H9 (cell line): ENCODE results near the gene PLA2G4C. TPM values are rescaled to one million over a fixed set of nuclear protein-coding genes. Genes with fewer than 3 reads are reported as not detected.

Experiments used
- DNase-seq: peaks from one replicate; pipeline ENCODE4 v3.0.0-alpha.2; 2017
- H2AFZ ChIP-seq: one replicate; pipeline ENCODE4 v1.6.1; 2013; ENCODE audit warnings: mild to moderate bottlenecking, low read length, control low read depth, moderate library complexity
- H2AK5ac ChIP-seq: 2 replicates; pipeline ENCODE4 v1.6.1; 2013; ENCODE audit warnings: low read length, control low read depth, mixed read lengths; ENCODE audit not compliant: insufficient read length
- H2BK120ac ChIP-seq: one replicate; pipeline ENCODE4 v1.6.1; 2013; ENCODE audit warnings: low read depth, mild to moderate bottlenecking, low read length, control low read depth, inconsistent platforms; ENCODE audit not compliant: poor library complexity, severe bottlenecking
- H2BK12ac ChIP-seq: 2 replicates; pipeline ENCODE4 v1.6.1; 2013; ENCODE audit warnings: low read length, control low read depth, mixed read lengths, low read depth; ENCODE audit not compliant: insufficient read length
- H2BK15ac ChIP-seq: 2 replicates; pipeline ENCODE4 v1.6.1; 2013; ENCODE audit warnings: low read depth, low read length, control low read depth
- H2BK20ac ChIP-seq: one replicate; pipeline ENCODE4 v1.6.1; 2013; ENCODE audit warnings: low read depth, mild to moderate bottlenecking, low read length, control low read depth, inconsistent platforms; ENCODE audit not compliant: poor library complexity, severe bottlenecking
- H2BK5ac ChIP-seq: 2 replicates; pipeline ENCODE4 v1.6.1; 2013; ENCODE audit warnings: low read length, control low read depth, mixed read lengths; ENCODE audit not compliant: insufficient read length
- H3K14ac ChIP-seq: 2 replicates; pipeline ENCODE4 v1.6.1; 2013; ENCODE audit warnings: low read length, control low read depth; ENCODE audit not compliant: insufficient read depth
- H3K18ac ChIP-seq: 2 replicates; pipeline ENCODE4 v1.6.1; 2013; ENCODE audit warnings: low read depth, mild to moderate bottlenecking, mixed read lengths, low read length, control low read depth; ENCODE audit not compliant: insufficient read length
- H3K23ac ChIP-seq: 2 replicates; pipeline ENCODE4 v1.6.1; 2013; ENCODE audit warnings: low read length, control low read depth, mixed read lengths, low read depth; ENCODE audit not compliant: insufficient read length
- H3K23me2 ChIP-seq: 2 replicates; pipeline ENCODE4 v1.6.1; 2013; ENCODE audit warnings: low read depth, mild to moderate bottlenecking, mixed read lengths, low read length, control low read depth; ENCODE audit not compliant: insufficient read length, poor library complexity, severe bottlenecking
- H3K27ac ChIP-seq: 2 replicates; pipeline ENCODE4 v1.5.1; 2013; ENCODE audit warnings: low read length, control low read depth, mixed read lengths, low read depth; ENCODE audit not compliant: insufficient read length
- H3K27me3 ChIP-seq: 2 replicates; pipeline ENCODE4 v1.6.1; 2013; ENCODE audit warnings: low read length, control low read depth, inconsistent platforms; ENCODE audit not compliant: insufficient read depth
- H3K4ac ChIP-seq: 2 replicates; pipeline ENCODE4 v1.6.1; 2013; ENCODE audit warnings: low read depth, mild to moderate bottlenecking, control low read depth, inconsistent platforms, low read length, moderate library complexity
- H3K4me1 ChIP-seq: 2 replicates; pipeline ENCODE4 v1.6.1; 2013; ENCODE audit warnings: low read length, control low read depth, inconsistent platforms; ENCODE audit not compliant: insufficient read depth
- H3K4me2 ChIP-seq: 2 replicates; pipeline ENCODE4 v1.6.1; 2013; ENCODE audit warnings: low read length, control low read depth, mixed read lengths; ENCODE audit not compliant: insufficient read length, insufficient read depth
- H3K56ac ChIP-seq: 2 replicates; pipeline ENCODE4 v1.6.1; 2013; ENCODE audit warnings: low read depth, mild to moderate bottlenecking, mixed read lengths, low read length, control low read depth; ENCODE audit not compliant: insufficient read length
- H3K79me1 ChIP-seq: 2 replicates; pipeline ENCODE4 v1.6.1; 2013; ENCODE audit warnings: low read depth, mild to moderate bottlenecking, moderate library complexity, low read length, control low read depth, inconsistent platforms; ENCODE audit not compliant: insufficient read depth, poor library complexity, severe bottlenecking
- H3K79me2 ChIP-seq: 2 replicates; pipeline ENCODE4 v1.6.1; 2013; ENCODE audit warnings: low read length, control low read depth, inconsistent platforms; ENCODE audit not compliant: insufficient read depth
- H3K9ac ChIP-seq: 2 replicates; pipeline ENCODE4 v1.6.1; 2013; ENCODE audit warnings: low read length, control low read depth, mixed read lengths; ENCODE audit not compliant: insufficient read length; ENCODE audit errors: extremely low read depth
- H3K9me3 ChIP-seq: one replicate; pipeline ENCODE4 v1.6.1; 2013; ENCODE audit warnings: low read depth, low read length, inconsistent platforms; ENCODE audit not compliant: control insufficient read depth
- H3T11ph ChIP-seq: one replicate; pipeline ENCODE4 v1.6.1; 2013; ENCODE audit warnings: mild to moderate bottlenecking, low read length, control low read depth, inconsistent platforms
- H4K20me1 ChIP-seq: one replicate; pipeline ENCODE4 v1.6.1; 2013; ENCODE audit not compliant: control insufficient read depth, insufficient read length, insufficient read depth
- H4K5ac ChIP-seq: 2 replicates; pipeline ENCODE4 v1.6.1; 2013; ENCODE audit warnings: low read depth, mild to moderate bottlenecking, mixed read lengths, low read length, control low read depth; ENCODE audit not compliant: insufficient read length
- H4K8ac ChIP-seq: replicated peaks from 2 replicates; pipeline ENCODE4 v1.6.1; 2013; ENCODE audit warnings: low read length, control low read depth, mixed read lengths, low read depth; ENCODE audit not compliant: insufficient read length
- H4K91ac ChIP-seq: 2 replicates; pipeline ENCODE4 v1.6.1; 2013; ENCODE audit warnings: low read depth, mild to moderate bottlenecking, moderate library complexity, mixed read lengths, low read length, control low read depth; ENCODE audit not compliant: insufficient read length
- H3K27ac Mint-ChIP-seq, 3 experiments: 2 replicates in 2 of 3; 3 replicates in 1 of 3; pipeline ENCODE4 v1.8.0; 2020 to 2021; ENCODE audit warnings: mixed read lengths in 3 of 3, mild to moderate bottlenecking in 1 of 3, moderate library complexity in 1 of 3
- H3K27me3 Mint-ChIP-seq: 2 replicates; pipeline ENCODE4 v1.8.0; 2021; ENCODE audit warnings: low read depth, mild to moderate bottlenecking, moderate library complexity, mixed read lengths
- H3K36me3 Mint-ChIP-seq, 3 experiments: 2 replicates in 2 of 3; 3 replicates in 1 of 3; pipeline ENCODE4 v1.8.0; 2020 to 2021; ENCODE audit warnings: low read depth in 3 of 3, mixed read lengths in 3 of 3; ENCODE audit not compliant: insufficient read depth in 1 of 3
- H3K4me1 Mint-ChIP-seq, 2 experiments: 2 replicates each; pipeline ENCODE4 v1.8.0; 2020; ENCODE audit warnings: mixed read lengths in 2 of 2
- H3K4me3 Mint-ChIP-seq, 2 experiments: 2 replicates in 1 of 2; 3 replicates in 1 of 2; pipeline ENCODE4 v1.8.0; 2020 to 2021; ENCODE audit warnings: mild to moderate bottlenecking in 2 of 2, mixed read lengths in 2 of 2, moderate library complexity in 1 of 2
- H3K9me3 Mint-ChIP-seq, 2 experiments: 2 replicates in 1 of 2; 3 replicates in 1 of 2; pipeline ENCODE4 v1.8.0; 2020; ENCODE audit warnings: mild to moderate bottlenecking in 2 of 2, mixed read lengths in 2 of 2, moderate library complexity in 1 of 2
- WGBS: extraction: QIAGEN DNeasy Blood & Tissue Kit; methylation state at CpG from one replicate; pipeline ENCODE4 v1.1.7; 2013; ENCODE audit warnings: missing lambda C conversion rate, low lambda C conversion rate, mixed read lengths; ENCODE audit not compliant: insufficient read length; ENCODE audit errors: extremely low coverage; 5-methylcytosine and 5-hydroxymethylcytosine counted together
- total RNA-seq: library from RNA; stranded (reverse); gene quantifications from 2 replicates; pipeline ENCODE4 v1.2.1, GENCODE V29; 2021
- TF ChIP-seq, protein P1 (sequence below): fragments of 200-600 bp; sonication (generic); conservative IDR thresholded peaks from 3 replicates; pipeline ENCODE4 v1.8.0; 2021; ENCODE audit warnings: antibody characterized with exemption, mild to moderate bottlenecking

The PLA2G4C gene
- total RNA-seq, 1 experiment from 2014 or later, result 7.0 TPM

DNA sequence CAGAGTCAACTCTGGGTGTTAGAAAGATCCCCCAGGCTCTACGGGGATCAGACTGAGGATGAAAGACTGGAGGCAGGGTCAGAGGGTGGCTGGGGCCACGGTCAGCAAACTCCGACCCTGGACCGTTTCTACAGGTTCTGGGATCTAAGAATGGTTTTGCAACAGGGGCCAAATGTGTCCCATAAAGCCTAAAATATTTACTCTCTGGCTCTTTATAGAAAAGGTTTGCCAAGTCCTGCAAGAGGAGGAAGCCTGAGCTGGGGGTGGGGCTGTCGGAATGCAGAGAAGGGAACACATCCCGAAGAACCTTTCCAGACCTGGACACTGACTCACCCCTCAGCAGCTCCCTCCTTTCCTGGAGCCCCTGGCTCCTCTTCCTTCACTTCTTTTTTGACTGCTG is 38.8 kb upstream of the PLA2G4C start:
- H3K4ac ChIP-seq, result no peak overlapping the region

More for the DNA sequence above, 38.8 kb upstream of the PLA2G4C start:
- no peak overlapping the region for H3K4me2 ChIP-seq
- H3K4me1 ChIP-seq, result no peaks in the 10 kb centered on the region
- no peaks in the 10 kb centered on the region for H3K27me3 ChIP-seq
- no peak overlapping the region for H3K27ac ChIP-seq
- H3K9ac ChIP-seq, result no peak overlapping the region
- no peak overlapping the region for H2BK120ac ChIP-seq
- no peaks in the 10 kb centered on the region for H3K79me1 ChIP-seq
- Mint-ChIP-seq H3K27me3 (no peaks in the 10 kb centered on the region), H3K9me3 (no peaks in the 10 kb centered on the region), H3K4me3 (no peak overlapping the region), H3K4me1 (no peaks in the 10 kb centered on the region), H3K27ac (no peak overlapping the region), H3K36me3 (peaks cover 8 to 82% (median 73%) of the 10 kb centered on the region in 3 experiments; a peak in 6 of 7 replicates)
- no peak overlapping the region for H3T11ph ChIP-seq
- no peak overlapping the region for H2BK15ac ChIP-seq
- no peak overlapping the region for H4K8ac ChIP-seq
- H3K14ac ChIP-seq, result no peak overlapping the region
- DNase-seq, result no peak
- no peak overlapping the region for H3K56ac ChIP-seq
- no peak overlapping the region for H2AFZ ChIP-seq
- TF ChIP-seq, protein P1, sequence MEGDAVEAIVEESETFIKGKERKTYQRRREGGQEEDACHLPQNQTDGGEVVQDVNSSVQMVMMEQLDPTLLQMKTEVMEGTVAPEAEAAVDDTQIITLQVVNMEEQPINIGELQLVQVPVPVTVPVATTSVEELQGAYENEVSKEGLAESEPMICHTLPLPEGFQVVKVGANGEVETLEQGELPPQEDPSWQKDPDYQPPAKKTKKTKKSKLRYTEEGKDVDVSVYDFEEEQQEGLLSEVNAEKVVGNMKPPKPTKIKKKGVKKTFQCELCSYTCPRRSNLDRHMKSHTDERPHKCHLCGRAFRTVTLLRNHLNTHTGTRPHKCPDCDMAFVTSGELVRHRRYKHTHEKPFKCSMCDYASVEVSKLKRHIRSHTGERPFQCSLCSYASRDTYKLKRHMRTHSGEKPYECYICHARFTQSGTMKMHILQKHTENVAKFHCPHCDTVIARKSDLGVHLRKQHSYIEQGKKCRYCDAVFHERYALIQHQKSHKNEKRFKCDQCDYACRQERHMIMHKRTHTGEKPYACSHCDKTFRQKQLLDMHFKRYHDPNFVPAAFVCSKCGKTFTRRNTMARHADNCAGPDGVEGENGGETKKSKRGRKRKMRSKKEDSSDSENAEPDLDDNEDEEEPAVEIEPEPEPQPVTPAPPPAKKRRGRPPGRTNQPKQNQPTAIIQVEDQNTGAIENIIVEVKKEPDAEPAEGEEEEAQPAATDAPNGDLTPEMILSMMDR, result no peak
- H4K20me1 ChIP-seq, result no peaks in the 10 kb centered on the region
- no CpG with 5 or more reads among the region's 6 CpGs for WGBS
- H3K9me3 ChIP-seq, result no peaks in the 10 kb centered on the region
- H2BK20ac ChIP-seq, result no peak overlapping the region
- H3K23me2 ChIP-seq, result no peaks in the 10 kb centered on the region
- no peaks in the 10 kb centered on the region for H3K79me2 ChIP-seq
- H2AK5ac ChIP-seq, result no peak overlapping the region
- no peak overlapping the region for H4K5ac ChIP-seq
- no peak overlapping the region for H2BK12ac ChIP-seq
- no peak overlapping the region for H4K91ac ChIP-seq
- H3K18ac ChIP-seq, result no peak overlapping the region
- H3K23ac ChIP-seq, result no peak overlapping the region
- H2BK5ac ChIP-seq, result no peak overlapping the region
